ENCODE measurements around the gene ESYT3. TPM values are rescaled to one million over a fixed set of nuclear protein-coding genes. Genes with fewer than 3 reads are reported as not detected.

ESYT3 gene
- total and polyA plus RNA-seq, 2 of the 8 experiments (the other 6 are each of a cell fraction or from before 2014, with no cell fraction given) = 4.4 to 7.3 TPM

- Histone ChIP-seq H3K14ac (ENCODE audit: insufficient read length) (no peak overlapping the region), H2BK20ac (ENCODE audit: low read length) (no peak overlapping the region), H3K4me1 (replicated peaks in 1 of 4; ENCODE audit: control insufficient read depth in 3 of 4, insufficient read depth in 4 of 4, low read length in 3 of 4) (peaks cover 0 to 7% (median 1%) of the 10 kb centered on the region in 4 experiments; a peak in 4 of 7 replicates), H2BK15ac (ENCODE audit: low read length) (no peak overlapping the region), H3K27ac (ENCODE audit: low read depth, low read length) (no peak overlapping the region), H3K4me2 (ENCODE audit: insufficient read depth in 1 of 2, low read depth in 2 of 2, low read length in 2 of 2) (no peak overlapping the region), H3K9me3 (ENCODE audit: insufficient read depth in 2 of 2, low read depth in 1 of 2, low read length in 1 of 2) (no peaks in the 10 kb centered on the region), H2BK5ac (ENCODE audit: low read depth, low read length) (no peak overlapping the region), H3K27me3 (replicated peaks in 1 of 4; ENCODE audit: control insufficient read depth in 3 of 4, extremely low read depth in 1 of 4, insufficient read depth in 3 of 4, low read length in 3 of 4) (peaks cover 0 to 3% (median 0%) of the 10 kb centered on the region in 4 experiments; a peak in 2 of 7 replicates), H2AK5ac (ENCODE audit: low read depth, low read length) (no peak overlapping the region), H3K79me2 (ENCODE audit: control insufficient read depth in 1 of 2, insufficient read depth in 2 of 2, low read length in 2 of 2) (no peaks in the 10 kb centered on the region), H4K20me1 (replicated peaks in 1 of 2; ENCODE audit: control insufficient read depth in 1 of 2, insufficient read depth in 2 of 2, low read length in 2 of 2) (no peaks in the 10 kb centered on the region), H3K79me1 (ENCODE audit: low read depth, low read length) (peaks cover 3% of the 10 kb centered on the region; the same call in 1 of the 2 replicates), H3K4ac (replicated peaks; ENCODE audit: insufficient read length, low read depth, low read length) (no peak overlapping the region), H3K36me3 (ENCODE audit: control insufficient read depth in 2 of 4, insufficient read depth in 4 of 4, low read length in 3 of 4) (no peaks in the 10 kb centered on the region), H3K56ac (replicated peaks; ENCODE audit: insufficient read length, low read depth, low read length) (no peak overlapping the region), H3K4me3 (ENCODE audit: extremely low read depth in 1 of 4, insufficient read depth in 2 of 4, low read depth in 3 of 4, low read length in 4 of 4) (no peak overlapping the region), H3K9ac (replicated peaks in 1 of 4; ENCODE audit: extremely low read depth in 1 of 4, low read depth in 3 of 4, low read length in 3 of 4) (no peak overlapping the region), H3K23me2 (ENCODE audit: low read depth, low read length) (no peaks in the 10 kb centered on the region), H4K8ac (ENCODE audit: extremely low read depth, insufficient read depth, low read length) (no peak overlapping the region), H2AFZ (ENCODE audit: low read length) (no peak overlapping the region), H2BK12ac (ENCODE audit: low read depth, low read length) (no peak overlapping the region), H4K5ac (ENCODE audit: insufficient read length, low read depth, low read length) (no peak overlapping the region), H4K91ac (replicated peaks; ENCODE audit: insufficient read length, low read length) (no peak overlapping the region), H3K18ac (ENCODE audit: extremely low read depth, low read length) (no peak overlapping the region), H3K23ac (ENCODE audit: insufficient read length) (no peak overlapping the region), H2BK120ac (replicated peaks; ENCODE audit: low read depth, low read length) (no peak overlapping the region)
- FAIRE-seq = no peak
- POLR2A ChIA-PET (ENCODE audit: partially characterized antibody) = interaction anchor here (1.0 to 1.1 kb wide), 3 partner anchors 8 to 23 kb away, joined by 3 to 4 read pairs (median 3); no protein-coding TSS in a partner anchor
- CTCF ChIA-PET (ENCODE audit: partially characterized antibody) = interaction anchor here (1.4 to 5.7 kb wide), 3 partner anchors 9 to 494 kb away, joined by 6 to 31 read pairs (median 7); no protein-coding TSS in a partner anchor
- 87% methylated on average over 2 of the region's 2 CpGs; no CpG with 5 or more reads in 1 of the 2 experiments for WGBS, 2 experiments (ENCODE audit: extremely low coverage in 1 of 2, insufficient coverage in 1 of 2, insufficient read length in 1 of 2, insufficient replicate concordance in 2 of 2, low coverage in 1 of 2, low lambda C conversion rate in 2 of 2, missing lambda C conversion rate in 1 of 2)
- DNase-seq (ENCODE audit: low read depth in 1 of 2, low spot score in 2 of 2) = no peak
- TF ChIP-seq, protein P1, sequence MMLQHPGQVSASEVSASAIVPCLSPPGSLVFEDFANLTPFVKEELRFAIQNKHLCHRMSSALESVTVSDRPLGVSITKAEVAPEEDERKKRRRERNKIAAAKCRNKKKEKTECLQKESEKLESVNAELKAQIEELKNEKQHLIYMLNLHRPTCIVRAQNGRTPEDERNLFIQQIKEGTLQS (IDR thresholded peaks at IDR 0.05; ENCODE audit: insufficient read depth, low read depth, low read length) = no peak
- TF ChIP-seq, protein P2, sequence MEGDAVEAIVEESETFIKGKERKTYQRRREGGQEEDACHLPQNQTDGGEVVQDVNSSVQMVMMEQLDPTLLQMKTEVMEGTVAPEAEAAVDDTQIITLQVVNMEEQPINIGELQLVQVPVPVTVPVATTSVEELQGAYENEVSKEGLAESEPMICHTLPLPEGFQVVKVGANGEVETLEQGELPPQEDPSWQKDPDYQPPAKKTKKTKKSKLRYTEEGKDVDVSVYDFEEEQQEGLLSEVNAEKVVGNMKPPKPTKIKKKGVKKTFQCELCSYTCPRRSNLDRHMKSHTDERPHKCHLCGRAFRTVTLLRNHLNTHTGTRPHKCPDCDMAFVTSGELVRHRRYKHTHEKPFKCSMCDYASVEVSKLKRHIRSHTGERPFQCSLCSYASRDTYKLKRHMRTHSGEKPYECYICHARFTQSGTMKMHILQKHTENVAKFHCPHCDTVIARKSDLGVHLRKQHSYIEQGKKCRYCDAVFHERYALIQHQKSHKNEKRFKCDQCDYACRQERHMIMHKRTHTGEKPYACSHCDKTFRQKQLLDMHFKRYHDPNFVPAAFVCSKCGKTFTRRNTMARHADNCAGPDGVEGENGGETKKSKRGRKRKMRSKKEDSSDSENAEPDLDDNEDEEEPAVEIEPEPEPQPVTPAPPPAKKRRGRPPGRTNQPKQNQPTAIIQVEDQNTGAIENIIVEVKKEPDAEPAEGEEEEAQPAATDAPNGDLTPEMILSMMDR (IDR thresholded peaks at IDR 0.05; ENCODE audit: control extremely low read depth in 1 of 3, insufficient read depth in 1 of 3, low read depth in 1 of 3, low read length in 3 of 3) = no peak
- TF ChIP-seq BACH1 (IDR thresholded peaks at IDR 0.05; ENCODE audit: low read length) = no peak
These were observed 7.3 kb downstream of the ESYT3 start for GRCh38 chr3:138441742-138442141.

Measured in H1 (cell line).